Smooth muscle cell of trachea (primary cell): ENCODE data around the gene WDR44. TPM values are rescaled to one million over a fixed set of nuclear protein-coding genes. Genes with fewer than 3 reads are reported as not detected.

Experiments
- total RNA-seq: library from RNA; depleted of rRNA; stranded (reverse); fragments of >200 nt; gene quantifications from 2 replicates; pipeline ENCODE4 v1.2.1, GENCODE V29; 2014

The WDR44 gene
- 17.0 and 18.3 TPM in 2 replicates for total RNA-seq

DNA sequence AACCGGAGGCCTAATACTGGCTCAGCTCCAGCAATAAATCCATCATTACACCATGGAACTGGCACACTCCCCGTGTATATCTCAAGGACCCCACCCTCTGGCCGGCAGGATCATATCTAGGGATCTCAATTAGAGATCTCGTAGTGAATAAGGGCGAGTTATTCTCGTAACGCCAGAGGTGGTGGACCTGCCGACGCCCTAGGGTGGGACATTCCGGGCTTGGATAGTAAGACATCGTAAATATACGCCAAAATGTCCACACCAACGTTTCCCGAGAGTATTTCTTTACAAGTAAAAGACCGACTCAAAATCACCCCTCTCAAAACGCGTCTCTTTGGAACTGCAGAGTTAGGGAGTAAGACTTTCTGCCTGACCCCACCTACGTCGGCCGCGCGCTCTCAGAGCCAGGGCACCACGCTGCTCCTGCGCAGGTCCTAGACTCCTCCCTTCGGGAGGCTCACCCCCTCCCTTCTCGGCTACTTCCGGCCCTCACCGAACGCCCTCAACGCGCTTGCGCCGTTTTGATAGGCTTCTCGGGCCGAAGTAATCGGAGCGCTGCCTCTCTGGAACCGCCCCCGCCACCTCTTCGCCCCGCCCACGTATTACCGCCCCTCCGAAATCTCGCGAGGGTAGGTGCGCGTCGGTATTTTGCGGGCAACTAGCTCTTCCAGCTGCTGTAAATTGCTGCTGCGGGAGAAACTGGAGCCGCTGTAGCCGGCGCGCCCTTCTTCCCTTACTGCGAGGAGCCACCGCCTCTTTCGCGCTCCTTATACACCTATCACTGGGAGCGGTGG, at the start of gene WDR44:
Gene WDR44 (plus strand): TSS at position 643 of the 794 bp plus-strand sequence. CDS start 398 bp downstream, outside the sequence.

DNA sequence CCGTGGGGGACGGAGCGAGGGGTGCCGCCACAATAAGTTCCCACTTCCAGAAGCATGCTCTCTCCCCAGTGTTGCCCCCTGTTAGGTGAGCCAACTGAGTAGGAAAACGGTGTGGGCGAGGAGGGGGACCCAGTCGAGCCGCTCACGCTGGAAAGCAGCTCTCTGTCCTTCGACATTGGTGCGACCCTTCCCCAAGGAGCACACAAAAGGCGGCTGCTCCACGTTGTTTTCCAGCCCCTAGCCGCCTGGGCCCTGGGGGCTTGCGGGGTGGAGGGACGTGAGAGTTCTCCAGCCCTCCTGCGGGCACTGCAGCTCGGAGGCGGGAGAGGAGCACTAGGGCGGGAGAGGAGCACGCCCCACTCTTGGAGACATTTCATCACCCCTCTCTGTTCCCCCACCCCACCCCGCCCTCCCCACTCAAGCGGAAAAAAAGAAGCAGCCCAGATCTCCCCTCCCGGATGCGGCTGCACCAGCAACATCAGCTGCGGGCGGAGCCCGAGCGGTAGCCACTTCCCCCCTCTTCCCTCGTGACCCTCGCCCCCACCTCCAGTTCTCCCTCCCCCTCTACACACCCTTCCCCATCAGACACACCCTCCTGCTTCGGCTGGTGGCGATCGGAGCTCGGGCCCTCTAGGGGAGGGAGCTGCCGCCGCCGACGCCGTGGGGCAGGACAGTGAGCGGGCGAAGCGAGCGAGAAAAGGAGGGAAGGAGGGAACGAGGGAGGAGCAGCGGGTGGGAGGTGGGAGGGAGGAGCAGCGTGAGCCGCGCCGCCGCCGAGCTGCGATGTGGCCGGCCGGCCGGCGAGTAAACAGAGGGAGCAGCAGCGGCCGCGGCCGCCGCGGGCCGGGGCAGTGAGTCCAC, 149.4 kb downstream of the WDR44 start, which contains the start of gene DOCK11:
Gene DOCK11 (plus strand): TSS at position 755 of the 861 bp plus-strand sequence. CDS start 157 bp downstream, outside the sequence.

Other genes with a start within 250 kb of the WDR44 start
- 18.0 and 28.5 TPM in 2 replicates for gene KLHL13, start 229.3 kb upstream of the WDR44 start, total RNA-seq
- 38.9 and 39.4 TPM in 2 replicates for gene DOCK11, start 149.7 kb downstream of the WDR44 start, total RNA-seq